ENCODE results near the gene ENPP3.

Gene ENPP3

GRCh38 chr6:131642987-131643611 lies 6.0 kb downstream of the ENPP3 start:
- DNase-seq (ENCODE audit: low read depth) = no peak

GRCh38 chr6:131643855-131644460 lies 6.9 kb downstream of the ENPP3 start:
- no peak for DNase-seq (ENCODE audit: low read depth)

- no peak for DNase-seq (ENCODE audit: low read depth)
Measured at GRCh38 chr6:131644921-131645320, 7.8 kb downstream of the ENPP3 start.

- DNase-seq (ENCODE audit: low read depth) = no peak
Measured at GRCh38 chr6:131645846-131646245, 8.7 kb downstream of the ENPP3 start.

- DNase-seq (ENCODE audit: low read depth) = no peak
Measured at GRCh38 chr6:131646249-131646670, 9.2 kb downstream of the ENPP3 start.

GRCh38 chr6:131651782-131652181 lies 14.7 kb downstream of the ENPP3 start:
- no peak for DNase-seq (ENCODE audit: low read depth)

- no peak for DNase-seq (ENCODE audit: low read depth)
Measured at GRCh38 chr6:131652472-131652871, 15.4 kb downstream of the ENPP3 start.

- no peak for DNase-seq (ENCODE audit: low read depth)
Measured at GRCh38 chr6:131654326-131654725, 17.2 kb downstream of the ENPP3 start.

GRCh38 chr6:131655387-131655786 lies 18.3 kb downstream of the ENPP3 start:
- DNase-seq (ENCODE audit: low read depth) = no peak

- DNase-seq (ENCODE audit: low read depth) = no peak
Measured at GRCh38 chr6:131655951-131656350, 18.8 kb downstream of the ENPP3 start.

- DNase-seq (ENCODE audit: low read depth) = no peak
Measured at GRCh38 chr6:131656667-131657066, 19.6 kb downstream of the ENPP3 start.

- no peak for DNase-seq (ENCODE audit: low read depth)
Measured at GRCh38 chr6:131657222-131657621, 20.1 kb downstream of the ENPP3 start.

GRCh38 chr6:131657630-131658111 lies 20.6 kb downstream of the ENPP3 start:
- no peak for DNase-seq (ENCODE audit: low read depth)

GRCh38 chr6:131658287-131658686 lies 21.2 kb downstream of the ENPP3 start:
- no peak for DNase-seq (ENCODE audit: low read depth)

- no peak for DNase-seq (ENCODE audit: low read depth)
Measured at GRCh38 chr6:131660195-131660594, 23.1 kb downstream of the ENPP3 start.

- no peak for DNase-seq (ENCODE audit: low read depth)
Measured at GRCh38 chr6:131663578-131664165, 26.6 kb downstream of the ENPP3 start.

GRCh38 chr6:131669891-131670290 lies 32.8 kb downstream of the ENPP3 start:
- no peak for DNase-seq (ENCODE audit: low read depth)

GRCh38 chr6:131673184-131673583 lies 36.1 kb downstream of the ENPP3 start:
- no peak for DNase-seq (ENCODE audit: low read depth)

- DNase-seq (ENCODE audit: low read depth) = no peak
Measured at GRCh38 chr6:131678442-131678841, 41.3 kb downstream of the ENPP3 start.

- no peak for DNase-seq (ENCODE audit: low read depth)
Measured at GRCh38 chr6:131680868-131681267, 43.8 kb downstream of the ENPP3 start.

GRCh38 chr6:131681585-131681984 lies 44.5 kb downstream of the ENPP3 start:
- no peak for DNase-seq (ENCODE audit: low read depth)

GRCh38 chr6:131682442-131682841 lies 45.3 kb downstream of the ENPP3 start:
- DNase-seq (ENCODE audit: low read depth) = no peak

- no peak for DNase-seq (ENCODE audit: low read depth)
Measured at GRCh38 chr6:131683479-131683878, 46.4 kb downstream of the ENPP3 start.

All from stimulated activated CD8-positive, alpha-beta memory T cell treated with anti-CD3 and anti-CD28 coated beads, Interleukin-7, amount 100 ng/mL, for 24 hours (primary cell).